HepG2 (cell line): ENCODE measurements around the gene LOXL3. TPM values are rescaled to one million over a fixed set of nuclear protein-coding genes. Genes with fewer than 3 reads are reported as not detected.

Experiments used
- ATM ChIP-seq: fragments of 450-650 bp; IDR thresholded peaks from 2 replicates; pipeline ENCODE4 v1.7.1; 2017; ENCODE audit warnings: mild to moderate bottlenecking, borderline replicate concordance
- CEBPB ChIP-seq: IDR thresholded peaks from 2 replicates; pipeline ENCODE4 v1.6.1; 2011; ENCODE audit warnings: low read depth, low read length, improper control_type of control experiment, borderline replicate concordance
- CENPT ChIP-seq: sonication (generic); formaldehyde crosslinking; IDR thresholded peaks from 2 replicates; pipeline ENCODE4 v1.8.0; 2022; ENCODE audit warnings: low read depth, mild to moderate bottlenecking, moderate library complexity, missing genetic modification reagents
- ERF ChIP-seq: IDR thresholded peaks from 2 replicates; pipeline ENCODE4 v1.6.1; 2018; ENCODE audit warnings: missing biosample characterization, missing genetic modification reagents
- HMG20B ChIP-seq: conservative IDR thresholded peaks from 2 replicates; pipeline ENCODE4 v1.6.1; 2016; ENCODE audit warnings: missing genetic modification reagents, missing compliant biosample characterization
- MEF2D ChIP-seq: sonication (generic); formaldehyde crosslinking; IDR thresholded peaks from 2 replicates; pipeline ENCODE4 v1.5.1; 2020; ENCODE audit warnings: mild to moderate bottlenecking, missing genetic modification reagents
- MIER2 ChIP-seq: IDR thresholded peaks from 2 replicates; pipeline ENCODE4 v1.6.1; 2016; ENCODE audit warnings: missing biosample characterization, missing genetic modification reagents
- NR2F1 ChIP-seq, 2 experiments: fragments of 450-650 bp in 1 of 2; formaldehyde crosslinking in 1 of 2; IDR thresholded peaks; 2 replicates each; pipeline versions ENCODE4 v1.5.0 to v1.6.1; 2016 to 2020; ENCODE audit warnings: mild to moderate bottlenecking in 1 of 2, missing compliant biosample characterization in 1 of 2, missing genetic modification reagents in 1 of 2, moderate library complexity in 1 of 2
- PHF5A ChIP-seq: IDR thresholded peaks from one replicate; pipeline ENCODE4 v1.6.1; 2018; ENCODE audit warnings: low read depth, missing genetic modification reagents; ENCODE audit not compliant: unreplicated experiment
- POLR2AphosphoS5 ChIP-seq: IDR thresholded peaks from 2 replicates; pipeline ENCODE4 v1.6.1; 2012; ENCODE audit warnings: low read depth, low read length
- RAD51 ChIP-seq: fragments of 450-650 bp; IDR thresholded peaks from 2 replicates; pipeline ENCODE4 v1.6.1; 2016; ENCODE audit warnings: borderline replicate concordance
- RARG ChIP-seq: sonication (generic); formaldehyde crosslinking; IDR thresholded peaks from 2 replicates; pipeline ENCODE4 v1.4.0; 2020; ENCODE audit warnings: low read depth, mild to moderate bottlenecking, missing genetic modification reagents
- SMAD3 ChIP-seq: sonication (generic); formaldehyde crosslinking; IDR thresholded peaks from 2 replicates; pipeline ENCODE4 v1.4.0; 2020; ENCODE audit warnings: missing genetic modification reagents
- SMARCC2 ChIP-seq: fragments of 450-650 bp; IDR thresholded peaks from 2 replicates; pipeline ENCODE4 v1.6.1; 2017; ENCODE audit warnings: antibody characterized with exemption, mild to moderate bottlenecking
- SP1 ChIP-seq, 2 experiments: fragments of 450-650 bp in 1 of 2; sonication (generic) in 1 of 2; formaldehyde crosslinking in 1 of 2; IDR thresholded peaks; 2 replicates each; pipeline versions ENCODE4 v1.4.0 to v1.6.1; 2016 to 2020; ENCODE audit warnings: missing genetic modification reagents in 1 of 2
- TAF1 ChIP-seq: sonication (generic); formaldehyde crosslinking; IDR thresholded peaks from 2 replicates; pipeline ENCODE4 v1.4.0; 2020; ENCODE audit warnings: missing genetic modification reagents
- ZBTB8A ChIP-seq: sonication (generic); formaldehyde crosslinking; IDR thresholded peaks from 2 replicates; pipeline ENCODE4 v1.4.0; 2020; ENCODE audit warnings: mild to moderate bottlenecking, low read depth, missing genetic modification reagents, borderline replicate concordance
- ZC3H4 ChIP-seq: sonication (generic); formaldehyde crosslinking; IDR thresholded peaks from 2 replicates; pipeline ENCODE4 v1.4.0; 2020; ENCODE audit warnings: missing genetic modification reagents, borderline replicate concordance
- ZNF264 ChIP-seq: sonication (generic); formaldehyde crosslinking; IDR thresholded peaks from 2 replicates; pipeline ENCODE4 v1.4.0; 2020; ENCODE audit warnings: missing genetic modification reagents
- ZNF326 ChIP-seq: sonication (generic); formaldehyde crosslinking; IDR thresholded peaks from 2 replicates; pipeline ENCODE4 v1.4.0; 2020; ENCODE audit warnings: missing genetic modification reagents, borderline replicate concordance
- polyA plus RNA-seq, 8 experiments: library from polyadenylated mRNA; depleted of rRNA in 3 of 8; stranded (reverse) in 7 of 8; unstranded in 1 of 8; fragments of >200 nt; fragmentation: Illumina TruSeq in 4 of 8; extraction: Trizol in 4 of 8; gene quantifications; 2 replicates each; pipeline versions ENCODE4 v1.2.1 to v1.2.3, GENCODE V29; 2011 to 2016; ENCODE audit warnings: low read depth in 4 of 8, missing spikeins in 1 of 8, mixed read lengths in 1 of 8; ENCODE audit not compliant: insufficient read depth in 1 of 8
- total RNA-seq, 5 experiments: library from RNA; depleted of rRNA; stranded (reverse); fragments of >200 nt; fragmentation: Illumina TruSeq; extraction: Trizol; gene quantifications; 2 replicates each; pipeline ENCODE4 v1.2.3, GENCODE V29; 2016; ENCODE audit warnings: low read depth in 1 of 5
- TF ChIP-seq, protein P1 (sequence below): sonication (generic); formaldehyde crosslinking; IDR thresholded peaks from 2 replicates; pipeline ENCODE4 v1.8.1; 2023; ENCODE audit warnings: mild to moderate bottlenecking, missing genetic modification reagents
- TF ChIP-seq, protein P2 (sequence below): sonication (generic); formaldehyde crosslinking; IDR thresholded peaks from 2 replicates; pipeline ENCODE4 v1.4.0; 2020; ENCODE audit warnings: missing genetic modification reagents
- TF ChIP-seq, protein P3 (sequence below): sonication (generic); formaldehyde crosslinking; IDR thresholded peaks from 2 replicates; pipeline ENCODE4 v1.8.0; 2022; ENCODE audit warnings: missing genetic modification reagents, mild to moderate bottlenecking, inconsistent platforms, borderline replicate concordance
- TF ChIP-seq, protein P4 (sequence below): sonication (generic); formaldehyde crosslinking; IDR thresholded peaks from 2 replicates; pipeline ENCODE4 v1.8.0; 2022; ENCODE audit warnings: low read depth, missing genetic modification reagents
- TF ChIP-seq, protein P5 (sequence below): IDR thresholded peaks from 2 replicates; pipeline ENCODE4 v1.6.1; 2018; ENCODE audit warnings: missing genetic modification reagents

LOXL3 gene
- total and polyA plus RNA-seq, 2 of the 13 experiments (the other 11 are each of a cell fraction or from before 2014, with no cell fraction given): 0.55 to 6.5 TPM

DNA sequence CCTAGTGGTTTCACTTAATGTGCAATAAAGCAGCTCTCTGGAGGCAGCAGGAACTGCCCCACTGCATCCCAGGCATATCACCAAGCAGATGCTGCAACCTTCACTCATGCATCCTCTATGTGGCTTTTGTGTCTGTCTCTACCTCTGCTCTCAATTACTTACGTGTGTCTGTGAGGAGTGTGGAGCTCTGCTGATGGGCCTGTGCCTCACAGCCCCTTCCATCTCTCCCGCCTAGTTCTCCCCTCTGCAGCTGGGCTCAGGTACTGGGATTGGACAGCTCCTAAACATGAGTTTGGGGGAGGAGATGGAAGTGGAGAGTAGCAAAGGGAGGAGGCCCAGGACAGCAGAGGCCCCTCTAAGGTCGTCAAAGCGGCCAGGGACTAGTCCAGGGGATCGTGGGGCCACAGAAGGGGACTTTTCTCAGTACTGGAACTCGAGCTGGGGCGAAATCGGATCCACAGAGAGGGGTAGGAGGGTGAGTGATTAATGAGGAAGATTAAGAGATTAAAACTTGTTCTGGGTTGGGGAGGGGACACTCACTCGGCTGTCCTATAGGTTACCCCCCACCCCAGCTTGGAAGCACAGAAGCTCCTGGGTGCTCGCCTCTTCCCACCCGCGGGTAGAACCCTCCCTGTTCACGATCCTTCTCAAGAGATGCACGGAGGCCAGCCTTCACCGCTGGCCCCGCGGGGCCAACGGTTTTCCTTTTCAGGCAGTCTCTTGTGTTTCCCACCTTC is 52.2 kb downstream of the LOXL3 start (continued):
- TF ChIP-seq, protein P1, sequence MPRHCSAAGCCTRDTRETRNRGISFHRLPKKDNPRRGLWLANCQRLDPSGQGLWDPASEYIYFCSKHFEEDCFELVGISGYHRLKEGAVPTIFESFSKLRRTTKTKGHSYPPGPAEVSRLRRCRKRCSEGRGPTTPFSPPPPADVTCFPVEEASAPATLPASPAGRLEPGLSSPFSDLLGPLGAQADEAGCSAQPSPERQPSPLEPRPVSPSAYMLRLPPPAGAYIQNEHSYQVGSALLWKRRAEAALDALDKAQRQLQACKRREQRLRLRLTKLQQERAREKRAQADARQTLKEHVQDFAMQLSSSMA (CRISPR knock-in tag): peak; percentile 60; the same call in 1 of the 2 replicates
- TF ChIP-seq RAD51: no peak
- no peak for TF ChIP-seq SMARCC2
- TF ChIP-seq SMAD3 (CRISPR knock-in tag): no peak
- TF ChIP-seq, protein P2, sequence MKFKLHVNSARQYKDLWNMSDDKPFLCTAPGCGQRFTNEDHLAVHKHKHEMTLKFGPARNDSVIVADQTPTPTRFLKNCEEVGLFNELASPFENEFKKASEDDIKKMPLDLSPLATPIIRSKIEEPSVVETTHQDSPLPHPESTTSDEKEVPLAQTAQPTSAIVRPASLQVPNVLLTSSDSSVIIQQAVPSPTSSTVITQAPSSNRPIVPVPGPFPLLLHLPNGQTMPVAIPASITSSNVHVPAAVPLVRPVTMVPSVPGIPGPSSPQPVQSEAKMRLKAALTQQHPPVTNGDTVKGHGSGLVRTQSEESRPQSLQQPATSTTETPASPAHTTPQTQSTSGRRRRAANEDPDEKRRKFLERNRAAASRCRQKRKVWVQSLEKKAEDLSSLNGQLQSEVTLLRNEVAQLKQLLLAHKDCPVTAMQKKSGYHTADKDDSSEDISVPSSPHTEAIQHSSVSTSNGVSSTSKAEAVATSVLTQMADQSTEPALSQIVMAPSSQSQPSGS (CRISPR knock-in tag): no peak
- TF ChIP-seq ZBTB8A (CRISPR knock-in tag): no peak
- no peak for TF ChIP-seq SP1 (IDR thresholded peaks at IDR 0.05)
- no peak for TF ChIP-seq SP1 (CRISPR knock-in tag; IDR thresholded peaks at IDR 0.05)
- TF ChIP-seq HMG20B (CRISPR knock-in tag): no peak
- TF ChIP-seq, protein P3, sequence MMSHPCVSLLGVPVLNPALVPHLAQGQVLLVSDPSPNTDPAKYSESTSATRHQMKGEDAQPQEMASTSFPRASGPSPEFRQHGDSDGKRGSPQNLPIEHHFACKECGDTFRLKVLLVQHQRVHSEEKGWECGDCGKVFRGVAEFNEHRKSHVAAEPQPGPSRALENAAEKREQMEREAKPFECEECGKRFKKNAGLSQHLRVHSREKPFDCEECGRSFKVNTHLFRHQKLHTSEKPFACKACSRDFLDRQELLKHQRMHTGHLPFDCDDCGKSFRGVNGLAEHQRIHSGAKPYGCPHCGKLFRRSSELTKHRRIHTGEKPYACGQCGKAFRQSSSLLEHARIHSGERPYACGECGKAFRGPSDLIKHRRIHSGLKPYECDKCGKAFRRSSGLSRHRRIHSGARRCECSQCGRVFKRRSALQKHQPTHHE (CRISPR knock-in tag): no peak
- 0 out of 2 replicates have a peak, but pooled peaks have one; percentile 49 for TF ChIP-seq MIER2 (CRISPR knock-in tag)
- no peak for TF ChIP-seq ATM
- TF ChIP-seq CENPT (CRISPR knock-in tag): 0 out of 2 replicates have a peak, but pooled peaks have one; percentile 36
- TF ChIP-seq, protein P4, sequence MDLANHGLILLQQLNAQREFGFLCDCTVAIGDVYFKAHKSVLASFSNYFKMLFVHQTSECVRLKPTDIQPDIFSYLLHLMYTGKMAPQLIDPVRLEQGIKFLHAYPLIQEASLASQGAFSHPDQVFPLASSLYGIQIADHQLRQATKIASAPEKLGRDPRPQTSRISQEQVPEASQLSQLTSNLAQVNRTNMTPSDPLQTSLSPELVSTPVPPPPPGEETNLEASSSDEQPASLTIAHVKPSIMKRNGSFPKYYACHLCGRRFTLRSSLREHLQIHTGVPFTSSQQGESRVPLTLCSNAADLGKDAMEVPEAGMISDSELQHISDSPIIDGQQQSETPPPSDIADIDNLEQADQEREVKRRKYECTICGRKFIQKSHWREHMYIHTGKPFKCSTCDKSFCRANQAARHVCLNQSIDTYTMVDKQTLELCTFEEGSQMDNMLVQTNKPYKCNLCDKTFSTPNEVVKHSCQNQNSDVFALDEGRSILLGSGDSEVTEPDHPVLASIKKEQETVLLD (CRISPR knock-in tag): no peak
- TF ChIP-seq ZNF326 (CRISPR knock-in tag): 0 out of 2 replicates have a peak, but pooled peaks have one; percentile 14
- TF ChIP-seq, protein P5, sequence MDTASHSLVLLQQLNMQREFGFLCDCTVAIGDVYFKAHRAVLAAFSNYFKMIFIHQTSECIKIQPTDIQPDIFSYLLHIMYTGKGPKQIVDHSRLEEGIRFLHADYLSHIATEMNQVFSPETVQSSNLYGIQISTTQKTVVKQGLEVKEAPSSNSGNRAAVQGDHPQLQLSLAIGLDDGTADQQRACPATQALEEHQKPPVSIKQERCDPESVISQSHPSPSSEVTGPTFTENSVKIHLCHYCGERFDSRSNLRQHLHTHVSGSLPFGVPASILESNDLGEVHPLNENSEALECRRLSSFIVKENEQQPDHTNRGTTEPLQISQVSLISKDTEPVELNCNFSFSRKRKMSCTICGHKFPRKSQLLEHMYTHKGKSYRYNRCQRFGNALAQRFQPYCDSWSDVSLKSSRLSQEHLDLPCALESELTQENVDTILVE (CRISPR knock-in tag): no peak
- TF ChIP-seq ZNF264 (CRISPR knock-in tag): no peak
- TF ChIP-seq PHF5A (CRISPR knock-in tag): no peak
- TF ChIP-seq NR2F1 (CRISPR knock-in tag; IDR thresholded peaks at IDR 0.05): no peak
- TF ChIP-seq MEF2D (CRISPR knock-in tag): no peak
- TF ChIP-seq POLR2AphosphoS5: peak; percentile 59; the same call in 1 of the 2 replicates
- 0 out of 2 replicates have a peak, but pooled peaks have one; percentile 27 for TF ChIP-seq ZC3H4 (CRISPR knock-in tag)
- TF ChIP-seq RARG (CRISPR knock-in tag): no peak
- peak; percentile 38; the same call in 1 of the 2 replicates for TF ChIP-seq TAF1 (CRISPR knock-in tag)
- no peak for TF ChIP-seq CEBPB
- no peak for TF ChIP-seq ERF (CRISPR knock-in tag)
